ENCODE results near the gene XPO1. TPM values are rescaled to one million over a fixed set of nuclear protein-coding genes. Genes with fewer than 3 reads are reported as not detected.
"Not testable (repeated sequence)": the region's sequence is repeated elsewhere in the genome, so short reads cannot be mapped to it uniquely, and the experiment has no call there.

XPO1 gene
- total and polyA plus RNA-seq, 5 donors, result 38.5 to 81.7 (median 54.2) TPM

GRCh38 chr2:61448229-61448628 is 89.9 kb downstream of the XPO1 start:
- H3K27ac ChIP-seq (ENCODE audit: low read length), result no peak overlapping the region
- H3K27me3 ChIP-seq (ENCODE audit: control insufficient read depth, insufficient read depth), result no peaks in the 10 kb centered on the region
- 85% methylated on average over 2 of the region's 2 CpGs for WGBS
- peaks cover 1% of the 10 kb centered on the region for H3K4me1 ChIP-seq (ENCODE audit: control insufficient read depth, insufficient read depth, low read length)
- no peak for DNase-seq
- H3K9me3 ChIP-seq (ENCODE audit: control insufficient read depth, low read length), result no peaks in the 10 kb centered on the region
- ATAC-seq, result no peak
- no peak overlapping the region for H3K4me3 ChIP-seq (ENCODE audit: low read length)
- intact Hi-C loops (cut with DNase I), result no loop called here

GRCh38 chr2:61446971-61447370 is 91.2 kb downstream of the XPO1 start:
- ATAC-seq; intact Hi-C loops (cut with DNase I); H3K27me3 ChIP-seq (ENCODE audit: control insufficient read depth, insufficient read depth); H3K4me3 ChIP-seq (ENCODE audit: low read length); H3K27ac ChIP-seq (ENCODE audit: low read length); H3K9me3 ChIP-seq (ENCODE audit: control insufficient read depth, low read length); DNase-seq; H3K4me1 ChIP-seq (ENCODE audit: control insufficient read depth, insufficient read depth, low read length): not testable (repeated sequence)
- WGBS, result 91% methylated on average over 7 of the region's 7 CpGs

- Histone ChIP-seq H3K27ac (ENCODE audit: low read length) (no peak overlapping the region), H3K4me3 (ENCODE audit: low read length) (no peak overlapping the region), H3K27me3 (ENCODE audit: control insufficient read depth, insufficient read depth) (no peaks in the 10 kb centered on the region), H3K9me3 (ENCODE audit: control insufficient read depth, low read length) (no peaks in the 10 kb centered on the region), H3K4me1 (ENCODE audit: control insufficient read depth, insufficient read depth, low read length) (peaks cover 5% of the 10 kb centered on the region)
- intact Hi-C loops (cut with DNase I), result no loop called here
- DNase-seq (no peak), ATAC-seq (no peak)
- 84% methylated on average over 7 of the region's 7 CpGs for WGBS
These were observed 94.7 kb downstream of the XPO1 start for GRCh38 chr2:61443342-61444041.

- no peak overlapping the region for H3K4me3 ChIP-seq (ENCODE audit: low read length)
- ATAC-seq (peak; percentile 74 to 79), DNase-seq (peak; percentile 50 to 80 (median 78))
- H3K27me3 ChIP-seq (ENCODE audit: control insufficient read depth, insufficient read depth), result no peaks in the 10 kb centered on the region
- no peak overlapping the region for H3K27ac ChIP-seq (ENCODE audit: low read length)
- H3K4me1 ChIP-seq (ENCODE audit: control insufficient read depth, insufficient read depth, low read length), result peaks cover 8% of the 10 kb centered on the region
- WGBS, result 61% methylated on average over 7 of the region's 7 CpGs
- intact Hi-C loops (cut with DNase I), result no loop called here
- no peaks in the 10 kb centered on the region for H3K9me3 ChIP-seq (ENCODE audit: control insufficient read depth, low read length)
These were observed 98.7 kb downstream of the XPO1 start for GRCh38 chr2:61439241-61440002.

GRCh38 chr2:61438670-61439069 is 99.5 kb downstream of the XPO1 start:
- Histone ChIP-seq H3K27ac (ENCODE audit: low read length) (no peak overlapping the region), H3K4me1 (ENCODE audit: control insufficient read depth, insufficient read depth, low read length) (peaks cover 14% of the 10 kb centered on the region), H3K9me3 (ENCODE audit: control insufficient read depth, low read length) (no peaks in the 10 kb centered on the region), H3K4me3 (ENCODE audit: low read length) (no peak overlapping the region), H3K27me3 (ENCODE audit: control insufficient read depth, insufficient read depth) (no peaks in the 10 kb centered on the region)
- DNase-seq (no peak), ATAC-seq (no peak)
- intact Hi-C loops (cut with DNase I), result no loop called here

GRCh38 chr2:61437170-61437569 is 101.0 kb downstream of the XPO1 start:
- no peak overlapping the region for H3K27ac ChIP-seq (ENCODE audit: low read length)

DNA sequence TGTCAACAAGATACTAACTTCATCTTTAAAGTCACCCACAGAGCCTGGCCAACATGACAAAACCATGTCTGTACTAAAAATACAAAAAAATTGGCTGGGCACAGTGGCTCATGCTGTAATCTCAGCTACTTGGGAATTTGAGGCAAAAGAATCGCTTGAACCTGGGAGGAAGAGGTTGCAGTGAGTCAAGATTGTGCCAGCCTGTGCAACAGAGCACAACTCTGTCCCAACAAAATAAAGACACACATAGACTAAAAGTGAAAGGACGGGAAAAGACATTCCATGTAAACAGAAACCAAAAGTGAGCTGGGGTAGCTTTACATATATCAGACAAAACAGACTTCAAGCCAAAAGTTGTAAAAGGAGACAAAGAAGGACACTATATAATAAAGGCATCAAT is 102.1 kb downstream of the XPO1 start:
- H3K4me1 ChIP-seq (ENCODE audit: control insufficient read depth, insufficient read depth, low read length), result peaks cover 19% of the 10 kb centered on the region
- DNase-seq (no peak), ATAC-seq (no peak)
- WGBS, result 54% methylated on average over 2 of the region's 2 CpGs
- no peak overlapping the region for H3K4me3 ChIP-seq (ENCODE audit: low read length)
- no peaks in the 10 kb centered on the region for H3K9me3 ChIP-seq (ENCODE audit: control insufficient read depth, low read length)
- intact Hi-C loops (cut with DNase I), result no loop called here
- H3K27ac ChIP-seq (ENCODE audit: low read length), result peak overlapping the region; percentile 45
- no peaks in the 10 kb centered on the region for H3K27me3 ChIP-seq (ENCODE audit: control insufficient read depth, insufficient read depth)

More at GRCh38 chr2:61437170-61437569, 101.0 kb downstream of the XPO1 start:
- Histone ChIP-seq H3K4me3 (ENCODE audit: low read length) (no peak overlapping the region), H3K9me3 (ENCODE audit: control insufficient read depth, low read length) (no peaks in the 10 kb centered on the region), H3K27me3 (ENCODE audit: control insufficient read depth, insufficient read depth) (no peaks in the 10 kb centered on the region), H3K4me1 (ENCODE audit: control insufficient read depth, insufficient read depth, low read length) (peaks cover 19% of the 10 kb centered on the region)
- intact Hi-C loops (cut with DNase I), result no loop called here
- DNase-seq (no peak), ATAC-seq (no peak)
- WGBS, result 94% methylated on average over 4 of the region's 4 CpGs

- Histone ChIP-seq H3K9me3 (ENCODE audit: control insufficient read depth, low read length) (no peaks in the 10 kb centered on the region), H3K27ac (ENCODE audit: low read length) (no peak overlapping the region), H3K4me1 (ENCODE audit: control insufficient read depth, insufficient read depth, low read length) (peaks cover 19% of the 10 kb centered on the region), H3K27me3 (ENCODE audit: control insufficient read depth, insufficient read depth) (no peaks in the 10 kb centered on the region), H3K4me3 (ENCODE audit: low read length) (no peak overlapping the region)
- intact Hi-C loops (cut with DNase I), result no loop called here
- DNase-seq, result no peak
- 91% methylated on average over 1 of the region's 1 CpG for WGBS
- ATAC-seq, result no peak
These were observed 102.9 kb downstream of the XPO1 start for GRCh38 chr2:61435291-61435690.

GRCh38 chr2:61434314-61434713 is 103.8 kb downstream of the XPO1 start:
- peak; percentile 29 to 34 for ATAC-seq
- Histone ChIP-seq H3K27ac (ENCODE audit: low read length) (no peak overlapping the region), H3K9me3 (ENCODE audit: control insufficient read depth, low read length) (no peaks in the 10 kb centered on the region), H3K4me3 (ENCODE audit: low read length) (no peak overlapping the region), H3K4me1 (ENCODE audit: control insufficient read depth, insufficient read depth, low read length) (peaks cover 16% of the 10 kb centered on the region), H3K27me3 (ENCODE audit: control insufficient read depth, insufficient read depth) (no peaks in the 10 kb centered on the region)
- DNase-seq, result no peak
- intact Hi-C loops (cut with DNase I), result no loop called here

- no peaks in the 10 kb centered on the region for H3K9me3 ChIP-seq (ENCODE audit: control insufficient read depth, low read length)
- 92% methylated on average over 1 of the region's 1 CpG for WGBS
- peaks cover 13% of the 10 kb centered on the region for H3K4me1 ChIP-seq (ENCODE audit: control insufficient read depth, insufficient read depth, low read length)
- no peak overlapping the region for H3K4me3 ChIP-seq (ENCODE audit: low read length)
- intact Hi-C loops (cut with DNase I), result no loop called here
- no peak for DNase-seq
- H3K27me3 ChIP-seq (ENCODE audit: control insufficient read depth, insufficient read depth), result no peaks in the 10 kb centered on the region
- H3K27ac ChIP-seq (ENCODE audit: low read length), result no peak overlapping the region
- ATAC-seq, result peak in 1 of 2 donors; percentile 32
These were observed 104.5 kb downstream of the XPO1 start for GRCh38 chr2:61433606-61434005.

DNA sequence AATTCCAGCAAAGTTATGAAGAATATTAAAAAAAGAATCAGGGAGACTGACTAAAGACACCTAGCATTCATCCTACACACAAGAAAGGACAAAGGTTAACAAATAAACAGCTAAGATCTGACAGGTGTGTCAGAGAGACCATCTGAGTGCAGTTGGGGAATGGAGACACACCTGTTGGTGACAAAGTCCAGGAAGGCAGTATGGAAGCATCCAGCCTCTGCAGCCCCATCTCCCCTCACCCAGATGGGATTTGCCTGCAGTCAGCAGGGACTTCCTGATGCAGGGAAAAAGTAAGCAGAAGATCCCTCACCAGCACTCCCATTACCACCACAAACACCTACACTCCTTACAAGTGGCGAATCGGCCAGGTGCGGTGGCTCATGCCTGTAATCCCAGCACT is 105.2 kb downstream of the XPO1 start:
- DNase-seq (no peak), ATAC-seq (no peak)
- H3K4me1 ChIP-seq (ENCODE audit: control insufficient read depth, insufficient read depth, low read length), result peaks cover 13% of the 10 kb centered on the region
- no peaks in the 10 kb centered on the region for H3K27me3 ChIP-seq (ENCODE audit: control insufficient read depth, insufficient read depth)
- 95% methylated on average over 3 of the region's 3 CpGs for WGBS
- H3K27ac ChIP-seq (ENCODE audit: low read length), result no peak overlapping the region
- intact Hi-C loops (cut with DNase I), result no loop called here
- no peaks in the 10 kb centered on the region for H3K9me3 ChIP-seq (ENCODE audit: control insufficient read depth, low read length)
- H3K4me3 ChIP-seq (ENCODE audit: low read length), result no peak overlapping the region
